HUES6 (cell line): Measurements from ENCODE around the gene NBL1.

Source experiments
- H3K27ac ChIP-seq: 2 replicates; pipeline ENCODE4 v1.7.0; 2013; ENCODE audit warnings: low read depth, mild to moderate bottlenecking, low read length, inconsistent platforms
- H3K27me3 ChIP-seq: 2 replicates; pipeline ENCODE4 v1.6.1; 2013; ENCODE audit warnings: low read length; ENCODE audit not compliant: control insufficient read depth, insufficient read depth
- H3K36me3 ChIP-seq: 2 replicates; pipeline ENCODE4 v1.6.1; 2013; ENCODE audit warnings: low read length; ENCODE audit not compliant: control insufficient read depth, insufficient read depth
- H3K4me1 ChIP-seq: 2 replicates; pipeline ENCODE4 v1.6.1; 2013; ENCODE audit warnings: low read length; ENCODE audit not compliant: control insufficient read depth, insufficient read depth
- H3K4me3 ChIP-seq: 2 replicates; pipeline ENCODE4 v1.5.1; 2013; ENCODE audit warnings: low read depth, low read length
- H3K9ac ChIP-seq: one replicate; pipeline ENCODE4 v1.6.1; 2013; ENCODE audit warnings: mild to moderate bottlenecking, low read length
- H3K9me3 ChIP-seq: 2 replicates; pipeline ENCODE4 v1.6.1; 2013; ENCODE audit warnings: low read depth, low read length; ENCODE audit not compliant: control insufficient read depth, insufficient read depth

NBL1 gene

DNA sequence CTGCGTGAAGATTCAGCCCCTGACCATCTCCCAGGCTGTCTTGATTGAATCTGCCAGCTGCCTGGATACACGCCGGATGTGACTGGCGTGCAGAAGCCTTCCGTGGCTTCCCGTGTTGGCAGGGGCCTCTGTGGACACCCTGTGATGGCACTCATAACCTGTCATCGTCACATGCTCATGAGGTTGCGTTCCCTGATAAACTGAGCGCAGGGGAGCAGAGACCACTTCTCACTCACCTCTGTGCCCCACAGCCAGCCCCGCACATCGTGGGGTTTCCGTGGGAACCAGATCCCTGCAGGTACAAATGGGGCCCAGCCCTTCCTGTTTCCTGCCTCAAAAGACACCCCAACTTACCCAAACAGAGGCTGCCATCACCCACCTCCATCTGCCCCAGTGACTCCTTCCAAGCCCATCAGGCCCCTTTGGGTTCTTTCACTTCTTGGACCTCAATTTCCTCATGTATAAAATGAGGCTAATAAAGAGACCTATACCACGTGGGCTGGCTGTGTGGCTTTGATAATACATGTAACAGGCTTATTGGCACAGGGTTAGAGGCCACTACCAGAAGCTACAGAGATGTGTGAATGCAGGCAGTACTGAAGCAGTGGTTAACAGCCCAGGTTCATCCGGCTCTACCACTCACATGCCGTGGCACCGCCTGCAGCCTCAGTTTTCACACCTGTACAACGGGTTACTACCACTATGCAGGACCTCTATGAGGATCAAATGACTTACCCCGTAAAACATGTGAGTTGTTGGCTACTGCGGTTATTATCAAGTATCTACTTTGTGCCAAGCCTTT is 44.1 kb downstream of the NBL1 start:
- H3K4me3 ChIP-seq: no peak overlapping the region
- peaks cover 2% of the 10 kb centered on the region; the same call in 1 of the 2 replicates for H3K9me3 ChIP-seq
- H3K9ac ChIP-seq: no peak overlapping the region
- peaks cover 21% of the 10 kb centered on the region for H3K4me1 ChIP-seq
- H3K27ac ChIP-seq: no peak overlapping the region
- no peaks in the 10 kb centered on the region for H3K36me3 ChIP-seq
- H3K27me3 ChIP-seq: no peaks in the 10 kb centered on the region

DNA sequence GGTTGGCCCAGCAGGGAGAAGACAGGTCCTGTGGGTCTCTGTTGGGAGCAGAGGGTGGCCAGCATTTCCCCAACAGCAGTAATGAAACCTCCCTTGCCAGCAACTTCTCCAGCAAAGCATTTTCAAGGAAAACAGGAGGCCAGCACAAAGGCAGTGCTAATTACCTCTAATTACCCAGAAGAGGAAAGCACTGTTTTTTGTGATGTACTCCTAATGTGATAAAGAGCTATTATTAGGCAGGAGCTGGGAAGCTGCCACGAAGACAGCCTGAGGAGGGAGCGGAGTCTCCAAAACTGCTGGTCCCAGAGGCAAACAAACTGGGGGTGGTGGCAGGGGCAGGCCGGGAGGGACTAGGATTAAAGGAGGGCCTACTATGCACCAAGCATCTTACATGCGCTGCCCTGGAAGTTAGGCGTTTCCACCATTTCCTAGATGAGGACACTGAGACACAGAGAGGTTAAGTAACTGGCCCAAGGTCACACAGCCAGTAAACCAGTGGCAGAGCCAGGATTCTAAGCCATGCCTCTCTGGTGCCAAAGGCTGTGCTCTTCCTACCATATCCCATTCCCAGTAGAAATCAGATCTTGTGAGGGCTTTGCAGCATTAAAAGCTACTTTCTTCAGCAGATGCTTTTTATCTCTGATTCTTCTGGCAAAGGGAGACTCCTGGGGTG is 45.1 kb downstream of the NBL1 start:
- Histone ChIP-seq H3K36me3 (no peaks in the 10 kb centered on the region), H3K4me3 (no peak overlapping the region), H3K9me3 (peaks cover 2% of the 10 kb centered on the region; the same call in 1 of the 2 replicates), H3K27ac (no peak overlapping the region), H3K9ac (no peak overlapping the region), H3K4me1 (peaks cover 21% of the 10 kb centered on the region), H3K27me3 (no peaks in the 10 kb centered on the region)

DNA sequence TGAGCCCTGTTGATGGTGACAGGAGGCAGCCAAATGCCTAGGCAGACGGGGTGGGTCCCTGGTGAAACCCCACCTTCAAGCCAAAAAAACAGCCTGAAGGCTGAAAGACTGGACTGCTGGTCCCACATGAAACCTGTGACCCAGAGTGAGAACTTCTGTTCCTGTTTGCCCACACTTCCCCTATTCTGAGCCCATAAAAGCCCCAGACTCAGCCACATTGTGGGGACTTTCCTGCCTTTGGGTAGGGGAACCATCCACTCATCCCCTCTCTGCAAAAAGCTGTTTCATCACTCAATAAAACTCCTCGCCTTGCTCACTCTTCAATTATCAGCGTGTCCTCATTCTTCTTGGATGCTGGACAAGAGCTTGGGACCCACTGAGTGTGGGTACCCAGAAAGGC is 45.7 kb downstream of the NBL1 start:
- Histone ChIP-seq H3K36me3 (no peaks in the 10 kb centered on the region), H3K27me3 (no peaks in the 10 kb centered on the region), H3K4me1 (peaks cover 21% of the 10 kb centered on the region), H3K9me3 (peaks cover 2% of the 10 kb centered on the region; the same call in 1 of the 2 replicates), H3K9ac (no peak overlapping the region), H3K4me3 (no peak overlapping the region), H3K27ac (no peak overlapping the region)

DNA sequence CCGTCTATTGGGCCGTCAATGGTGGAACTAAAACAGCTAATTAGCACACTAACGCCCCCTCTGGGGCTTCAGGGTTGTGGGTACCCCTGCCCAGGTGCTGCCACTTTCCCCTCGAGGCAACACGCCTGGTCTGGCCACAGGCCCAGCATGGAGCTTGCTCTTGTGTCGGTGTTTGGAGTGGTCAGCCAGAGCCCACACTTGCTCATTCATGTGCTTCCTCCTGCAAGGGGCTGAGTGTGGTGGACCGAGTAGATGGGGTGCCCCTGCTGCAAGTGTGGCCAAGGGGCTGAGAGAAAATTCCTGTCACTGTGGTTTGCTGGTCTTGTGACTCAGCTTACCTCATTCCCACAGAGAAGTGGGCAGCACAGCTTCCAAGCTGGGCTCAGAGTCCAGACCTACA is 46.2 kb downstream of the NBL1 start:
- Histone ChIP-seq H3K36me3 (no peaks in the 10 kb centered on the region), H3K9me3 (peaks cover 2% of the 10 kb centered on the region; the same call in 1 of the 2 replicates)

DNA sequence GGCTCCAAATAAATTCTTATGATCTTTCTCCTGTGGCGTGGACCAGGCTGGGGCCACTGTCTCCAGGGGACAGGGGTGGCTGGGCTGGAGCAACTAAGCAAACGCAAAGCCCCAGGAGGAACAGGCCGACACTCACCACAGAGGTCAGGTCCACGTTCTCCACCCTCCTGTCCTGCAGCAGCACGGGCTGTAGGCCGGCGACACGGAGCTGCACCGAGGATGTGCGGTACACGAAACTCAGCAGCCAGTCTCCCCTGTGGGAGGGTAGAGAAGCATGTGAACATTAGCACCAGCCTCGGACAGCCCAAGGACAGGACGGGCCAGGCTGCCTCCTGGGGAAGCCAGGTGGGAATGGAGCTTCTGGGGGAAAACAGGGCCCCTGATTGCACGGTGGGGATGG is 50.2 kb downstream of the NBL1 start:
- Histone ChIP-seq H3K27me3 (no peaks in the 10 kb centered on the region), H3K9ac (no peak overlapping the region)

More for the DNA sequence above, 46.2 kb downstream of the NBL1 start:
- Histone ChIP-seq H3K27me3 (no peaks in the 10 kb centered on the region), H3K4me1 (peaks cover 21% of the 10 kb centered on the region), H3K9ac (no peak overlapping the region), H3K27ac (no peak overlapping the region), H3K4me3 (no peak overlapping the region)

DNA sequence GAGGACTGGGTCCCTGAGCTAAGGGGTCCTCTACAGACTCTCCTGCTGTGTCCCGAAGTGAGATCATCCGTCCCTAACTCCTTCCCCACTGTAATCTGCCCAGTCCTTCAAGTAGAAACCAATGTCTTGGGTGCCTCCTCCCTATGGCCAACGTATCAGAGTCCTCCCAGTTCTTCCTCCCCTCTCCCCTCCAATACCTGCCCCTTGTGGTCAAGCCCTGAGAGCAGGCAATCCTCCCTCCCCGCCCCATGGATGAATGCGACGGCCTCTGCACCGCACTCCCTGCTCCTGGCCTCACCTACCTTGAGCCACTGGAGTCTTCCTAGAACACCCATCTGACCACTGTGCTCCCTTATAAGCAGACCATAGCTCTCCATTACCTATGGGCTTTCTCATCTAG is 51.7 kb downstream of the NBL1 start:
- H3K9me3 ChIP-seq: no peaks in the 10 kb centered on the region
- no peaks in the 10 kb centered on the region for H3K36me3 ChIP-seq
- no peak overlapping the region for H3K27ac ChIP-seq
- no peak overlapping the region for H3K4me3 ChIP-seq
- H3K27me3 ChIP-seq: no peaks in the 10 kb centered on the region
- H3K9ac ChIP-seq: no peak overlapping the region
- H3K4me1 ChIP-seq: no peaks in the 10 kb centered on the region

More for the DNA sequence above, 50.2 kb downstream of the NBL1 start:
- Histone ChIP-seq H3K36me3 (no peaks in the 10 kb centered on the region), H3K4me1 (0 out of 2 replicates have a peak, but pooled peaks cover 3% of the 10 kb centered on the region), H3K27ac (no peak overlapping the region), H3K9me3 (no peaks in the 10 kb centered on the region), H3K4me3 (no peak overlapping the region)

DNA sequence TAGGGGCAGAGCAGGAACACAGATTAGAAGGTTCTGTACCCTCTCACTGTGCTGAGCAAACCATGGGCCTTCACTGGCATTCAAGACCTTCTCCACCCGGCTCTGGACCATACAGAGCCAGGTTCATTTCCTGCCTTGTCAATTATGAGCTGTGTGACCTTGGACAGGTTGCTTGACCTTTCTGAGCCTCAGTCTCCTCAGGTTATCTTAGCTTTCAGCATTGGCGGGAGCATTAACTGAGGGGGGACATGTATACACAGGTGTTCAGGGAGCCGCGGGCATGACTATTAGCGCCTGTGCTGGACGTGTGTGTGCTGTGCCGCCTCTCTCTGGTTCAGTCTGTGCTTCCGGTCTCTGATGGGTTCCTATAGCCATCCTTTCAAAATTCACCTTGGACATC is 52.7 kb downstream of the NBL1 start:
- Histone ChIP-seq H3K36me3 (no peaks in the 10 kb centered on the region), H3K27ac (no peak overlapping the region), H3K4me1 (no peaks in the 10 kb centered on the region), H3K9ac (no peak overlapping the region), H3K9me3 (no peaks in the 10 kb centered on the region), H3K27me3 (no peaks in the 10 kb centered on the region), H3K4me3 (no peak overlapping the region)

DNA sequence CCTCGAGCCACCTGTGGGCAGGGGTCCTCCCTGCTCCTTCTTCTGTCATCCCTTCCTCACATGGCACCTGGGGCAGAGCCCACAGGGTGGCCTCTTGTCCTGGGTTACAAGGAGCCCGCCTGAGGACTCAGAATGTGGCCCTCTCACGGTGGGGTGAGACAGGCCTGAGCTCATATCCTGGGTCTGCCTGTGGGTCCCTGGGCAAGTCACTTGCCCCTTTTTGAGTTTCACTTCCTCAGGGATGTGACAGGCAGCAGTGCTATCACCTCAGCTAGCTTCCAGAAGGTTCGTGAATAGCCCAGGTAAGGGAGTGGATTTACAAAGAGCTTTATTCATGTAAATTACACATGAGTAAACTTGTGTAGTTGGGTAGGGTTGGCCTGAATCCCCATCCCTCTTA is 54.1 kb downstream of the NBL1 start:
- no peak overlapping the region for H3K27ac ChIP-seq
- no peak overlapping the region for H3K9ac ChIP-seq
- no peaks in the 10 kb centered on the region for H3K36me3 ChIP-seq
- H3K9me3 ChIP-seq: no peaks in the 10 kb centered on the region
- H3K4me1 ChIP-seq: no peaks in the 10 kb centered on the region
- H3K4me3 ChIP-seq: no peak overlapping the region
- no peaks in the 10 kb centered on the region for H3K27me3 ChIP-seq

DNA sequence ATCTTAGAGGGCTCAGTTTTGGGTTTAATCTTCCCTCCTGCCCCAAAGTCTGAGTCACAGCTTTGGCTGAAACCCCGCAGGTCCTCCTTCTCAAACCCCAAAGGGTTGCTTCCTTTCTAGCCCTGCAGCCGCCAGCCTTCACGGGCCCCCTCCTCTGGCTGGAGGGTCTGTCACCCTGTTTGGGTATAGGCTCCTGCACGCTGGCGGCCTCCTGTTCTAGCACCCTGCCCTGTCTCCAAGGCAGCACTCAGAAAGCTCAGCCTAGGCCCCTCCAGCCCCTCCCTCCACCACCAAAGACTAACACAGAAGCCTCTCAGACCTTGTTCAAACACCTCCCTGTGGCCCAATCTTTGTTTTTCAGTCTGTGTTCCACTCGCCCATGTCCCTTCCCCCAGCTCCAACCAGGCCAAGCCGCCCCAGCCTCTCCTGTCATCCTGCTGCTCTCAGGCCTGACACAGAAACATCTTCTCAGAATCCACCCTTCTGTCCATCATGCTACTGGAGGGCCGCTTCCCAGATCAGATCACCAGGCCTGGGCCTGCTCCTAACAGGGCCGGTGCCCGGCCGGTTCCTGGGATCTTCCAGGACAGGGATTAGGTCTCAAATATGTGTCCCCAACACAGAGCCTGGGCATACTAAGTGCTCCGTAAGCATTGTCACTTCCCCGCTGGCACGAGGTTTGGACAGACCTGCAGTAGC is 56.1 kb downstream of the NBL1 start:
- H3K9ac ChIP-seq: no peak overlapping the region
- H3K27ac ChIP-seq: no peak overlapping the region
- peaks cover 12% of the 10 kb centered on the region for H3K4me1 ChIP-seq
- no peaks in the 10 kb centered on the region for H3K27me3 ChIP-seq
- no peaks in the 10 kb centered on the region for H3K36me3 ChIP-seq
- no peaks in the 10 kb centered on the region for H3K9me3 ChIP-seq
- H3K4me3 ChIP-seq: no peak overlapping the region

DNA sequence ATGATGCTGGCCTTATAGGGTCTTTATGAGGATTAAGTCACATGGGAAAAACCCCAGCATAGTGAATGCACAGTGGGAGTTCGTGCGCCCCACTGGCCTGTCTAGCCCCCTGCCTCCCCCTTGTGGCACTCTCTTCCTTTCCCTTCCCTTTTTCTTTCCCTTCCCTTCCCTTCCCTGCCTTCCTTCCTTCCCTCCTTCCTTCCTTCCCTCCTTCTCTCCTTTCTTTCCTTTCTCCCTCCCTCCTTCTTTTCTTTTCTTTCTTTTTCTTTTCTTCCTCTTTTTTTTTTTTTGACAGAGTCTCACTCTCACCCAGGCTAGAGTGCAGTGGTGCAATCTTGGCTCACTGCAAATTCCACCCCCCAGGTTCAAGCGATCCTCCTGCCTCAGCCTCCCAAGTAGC is 59.2 kb downstream of the NBL1 start:
- Histone ChIP-seq H3K4me1 (peaks cover 12% of the 10 kb centered on the region), H3K27ac (no peak overlapping the region), H3K9ac (no peak overlapping the region), H3K9me3 (no peaks in the 10 kb centered on the region), H3K36me3 (no peaks in the 10 kb centered on the region), H3K27me3 (no peaks in the 10 kb centered on the region), H3K4me3 (no peak overlapping the region)
